ENCODE results near the gene KCNK3. TPM values are rescaled to one million over a fixed set of nuclear protein-coding genes. Genes with fewer than 3 reads are reported as not detected.
"Not testable (repeated sequence)": the region's sequence is repeated elsewhere in the genome, so short reads cannot be mapped to it uniquely, and the experiment has no call there.

KCNK3 gene
- not detected for polyA plus RNA-seq (2012; ENCODE audit: insufficient read depth, insufficient read length)

- H3K4me3 ChIP-seq (ENCODE audit: low read length): no peak within 1 kb of the TSS
- peak; percentile 8 for DNase-seq (ENCODE audit: low read depth, low spot score)
Observed at GRCh38 chr2:26692279-26692896, at the start of gene KCNK3. TSS of gene KCNK3 (plus strand) at chr2:26692722. CDS start at chr2:26692876, 154 bp downstream.

DNA sequence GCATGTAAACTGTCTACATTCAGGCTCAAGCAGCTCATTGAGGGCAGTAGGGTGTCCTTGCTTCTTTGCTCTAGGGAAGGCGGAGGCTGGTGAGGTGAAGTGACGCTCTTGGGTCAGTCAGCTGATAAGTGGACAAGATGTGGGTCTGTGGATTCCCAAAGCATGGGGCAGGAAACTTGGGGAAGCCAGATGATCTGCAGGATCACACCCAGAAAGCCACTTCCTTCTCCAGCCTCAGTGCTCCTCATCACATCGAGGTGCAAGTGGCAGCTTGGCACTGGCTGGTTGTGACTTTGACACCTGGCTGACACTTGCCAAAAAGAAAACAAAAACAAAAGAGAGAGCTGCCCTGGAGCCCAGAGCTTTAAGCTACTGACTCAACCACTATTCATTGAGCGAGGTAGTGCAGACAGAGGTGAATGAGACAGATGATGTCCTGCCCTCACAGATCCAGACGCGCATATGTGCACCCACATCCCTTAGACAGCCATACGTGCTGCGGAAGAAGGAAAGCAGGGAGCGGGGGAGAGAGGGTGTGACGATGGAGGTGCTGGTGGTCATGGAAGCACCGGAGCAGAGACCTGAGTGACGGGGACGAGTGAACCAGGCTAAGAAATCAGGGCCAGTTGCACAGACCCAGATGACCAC lies 48.2 kb upstream of the KCNK3 start:
- no peak for DNase-seq (ENCODE audit: low read depth, low spot score)
- H3K4me3 ChIP-seq (ENCODE audit: low read length): no peak overlapping the region

DNA sequence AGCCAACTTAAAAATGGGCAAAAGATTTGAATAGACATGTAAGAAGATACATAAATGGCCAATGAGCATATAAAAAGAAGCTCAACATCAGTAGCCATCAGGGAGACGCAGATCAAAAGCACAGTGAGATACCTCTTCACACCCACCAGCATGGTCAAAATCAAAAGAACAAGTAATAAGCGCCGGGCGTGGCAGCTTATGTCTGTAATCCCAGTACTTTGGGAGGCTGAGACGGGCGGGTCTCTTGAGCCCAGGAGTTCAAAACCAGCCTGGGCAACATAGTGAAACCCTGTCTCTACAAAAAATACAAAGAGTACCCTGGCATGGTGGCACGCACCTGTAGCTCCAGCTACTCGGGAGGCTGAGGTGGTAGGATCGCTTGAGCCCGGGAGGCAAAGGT lies 46.8 kb upstream of the KCNK3 start:
- DNase-seq (ENCODE audit: low read depth, low spot score): no peak
- no peak overlapping the region for H3K4me3 ChIP-seq (ENCODE audit: low read length)

GRCh38 chr2:26646986-26647672 lies 45.4 kb upstream of the KCNK3 start:
- no peak for DNase-seq (ENCODE audit: low read depth, low spot score)
- H3K4me3 ChIP-seq (ENCODE audit: low read length): no peak overlapping the region

GRCh38 chr2:26647981-26648380 lies 44.5 kb upstream of the KCNK3 start:
- no peak for DNase-seq (ENCODE audit: low read depth, low spot score)
- H3K4me3 ChIP-seq (ENCODE audit: low read length): no peak overlapping the region

GRCh38 chr2:26648516-26648915 lies 44.0 kb upstream of the KCNK3 start:
- no peak for DNase-seq (ENCODE audit: low read depth, low spot score)
- H3K4me3 ChIP-seq (ENCODE audit: low read length): no peak overlapping the region

GRCh38 chr2:26649322-26649721 lies 43.2 kb upstream of the KCNK3 start:
- H3K4me3 ChIP-seq (ENCODE audit: low read length): no peak overlapping the region
- DNase-seq (ENCODE audit: low read depth, low spot score): no peak

GRCh38 chr2:26649992-26650712 lies 42.4 kb upstream of the KCNK3 start:
- no peak overlapping the region for H3K4me3 ChIP-seq (ENCODE audit: low read length)
- DNase-seq (ENCODE audit: low read depth, low spot score): no peak

DNA sequence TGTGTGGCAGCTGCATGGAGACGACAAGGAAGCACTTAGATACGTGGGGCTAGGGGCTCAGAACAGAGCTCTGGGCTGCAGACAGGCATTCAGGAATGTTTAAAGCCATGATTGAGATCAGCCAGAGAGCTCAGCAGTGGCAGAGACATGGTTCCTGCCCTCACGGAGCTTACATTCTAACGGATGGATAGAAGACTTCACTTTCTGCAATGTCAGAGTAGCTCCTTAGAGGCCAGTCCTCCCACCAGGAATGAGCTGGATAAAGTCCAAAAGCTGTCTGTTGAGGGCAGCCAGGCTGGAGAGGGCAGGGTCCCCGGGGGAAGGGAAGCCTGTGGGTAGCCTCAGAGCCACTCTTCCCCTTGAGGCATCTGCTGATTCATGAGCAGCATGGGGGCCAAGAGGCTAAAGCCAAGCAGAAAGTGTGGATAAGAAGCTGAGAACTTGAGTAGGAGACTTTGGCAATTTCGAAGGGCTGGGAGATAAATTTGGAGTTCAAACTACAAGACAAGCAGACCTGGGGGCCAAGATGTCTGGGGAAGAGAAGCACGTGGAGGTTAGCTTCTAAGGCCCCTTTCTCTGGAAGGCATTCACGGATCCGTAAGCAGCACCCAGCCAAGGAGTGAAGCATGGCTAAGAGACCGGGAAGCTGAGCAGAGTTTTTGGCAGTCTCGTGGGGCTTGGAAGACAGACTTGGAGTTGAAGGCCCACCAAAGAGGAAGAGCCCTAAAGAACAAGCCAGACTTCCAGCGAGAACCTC lies 41.6 kb upstream of the KCNK3 start:
- H3K4me3 ChIP-seq (ENCODE audit: low read length): no peak overlapping the region
- no peak for DNase-seq (ENCODE audit: low read depth, low spot score)

- H3K4me3 ChIP-seq (ENCODE audit: low read length): no peak overlapping the region
- no peak for DNase-seq (ENCODE audit: low read depth, low spot score)
Observed at GRCh38 chr2:26651470-26651771, 41.1 kb upstream of the KCNK3 start.

DNA sequence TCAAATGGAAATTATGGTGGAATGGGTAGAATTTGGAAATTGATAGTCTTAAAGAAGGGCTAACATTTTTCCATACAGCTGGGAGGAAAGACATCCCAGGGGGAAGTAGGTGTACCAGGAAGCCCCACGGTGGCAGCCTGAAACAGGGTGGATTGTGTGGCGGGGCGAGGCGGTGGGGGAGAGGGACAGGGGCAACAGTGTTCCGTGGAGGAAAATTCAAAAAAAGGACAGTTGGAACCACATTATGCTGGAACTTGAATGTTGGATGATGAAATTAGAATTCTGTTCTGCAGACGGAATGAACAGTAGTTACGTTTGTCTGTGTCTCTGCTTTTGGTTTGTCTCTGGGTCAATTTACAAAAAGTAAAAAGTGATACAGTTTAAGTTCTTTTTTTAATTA lies 40.7 kb upstream of the KCNK3 start:
- no peak for DNase-seq (ENCODE audit: low read depth, low spot score)
- H3K4me3 ChIP-seq (ENCODE audit: low read length): no peak overlapping the region

DNA sequence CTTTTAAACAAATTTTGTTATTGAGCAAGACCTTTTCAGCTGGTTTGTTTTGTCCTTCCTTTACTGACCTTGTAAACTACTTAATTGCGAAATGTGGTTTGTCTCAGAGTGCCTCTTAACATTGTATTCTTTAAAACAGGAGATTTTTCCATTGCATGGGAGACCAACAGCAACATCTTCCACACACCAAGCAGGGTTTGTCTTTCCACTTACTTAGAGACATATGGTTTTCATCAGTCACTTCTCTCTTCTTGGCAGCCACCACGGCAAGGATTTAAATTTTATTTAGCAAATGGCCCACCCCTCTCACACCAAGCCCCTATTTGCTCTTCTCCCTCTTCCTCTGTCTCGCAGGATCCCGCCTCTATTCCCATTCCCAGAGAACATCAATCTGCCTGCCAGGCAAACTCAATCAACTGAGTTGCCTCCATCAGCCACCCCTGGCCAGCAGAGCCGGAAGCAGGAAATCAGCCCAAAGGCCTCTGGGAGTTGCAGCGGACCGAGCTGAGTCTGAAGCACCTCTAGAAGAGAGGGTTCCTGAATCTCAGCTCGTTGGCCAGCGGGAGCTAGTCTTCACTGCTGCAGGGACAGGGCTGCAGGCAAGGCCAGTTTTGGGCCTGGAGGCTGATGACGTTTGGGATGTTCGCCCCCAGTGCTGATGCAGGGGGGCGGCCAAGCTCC lies 40.0 kb upstream of the KCNK3 start:
- H3K4me3 ChIP-seq (ENCODE audit: low read length): no peak overlapping the region

DNA sequence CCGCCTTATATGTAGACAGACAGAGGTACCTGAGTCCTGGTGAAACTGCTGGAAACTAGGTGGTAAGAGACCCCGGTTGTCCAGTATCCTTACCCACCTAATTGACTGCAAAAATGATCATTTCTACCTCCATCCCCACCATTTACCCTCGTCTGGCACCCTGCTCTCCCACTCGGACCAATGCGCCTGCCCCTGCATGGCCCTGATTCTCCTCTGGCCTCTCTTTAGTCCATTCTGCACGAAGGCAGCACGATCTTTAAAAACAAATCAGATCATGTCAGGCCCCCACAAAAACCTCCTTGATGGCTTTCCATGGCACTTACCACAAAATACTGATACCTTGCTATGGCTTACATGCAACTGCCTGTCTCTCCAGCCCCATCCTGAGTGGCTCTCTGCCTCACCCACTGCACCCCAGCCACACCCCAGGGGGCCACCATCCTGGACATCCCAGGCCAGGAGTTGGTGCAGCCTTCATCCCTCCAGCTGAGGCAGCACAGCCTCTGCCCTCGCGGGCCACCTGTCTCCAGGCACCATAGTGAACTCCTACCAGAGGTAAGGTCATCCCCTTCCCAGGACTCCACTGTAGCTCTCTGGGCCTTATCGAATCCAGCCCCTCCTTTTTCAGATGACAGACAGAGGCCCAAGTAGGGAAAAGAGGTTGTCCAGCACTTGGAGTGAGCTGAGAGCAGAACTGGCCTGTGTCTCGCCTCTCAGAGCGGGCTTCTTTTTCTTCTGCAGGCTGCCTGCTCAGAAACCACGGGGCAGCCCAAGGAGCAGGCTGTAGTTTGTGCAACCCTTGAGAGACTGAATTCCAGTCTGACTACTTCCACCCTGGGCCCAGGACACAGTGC lies 39.1 kb upstream of the KCNK3 start:
- no peak for DNase-seq (ENCODE audit: low read depth, low spot score)
- H3K4me3 ChIP-seq (ENCODE audit: low read length): no peak overlapping the region

More for the DNA sequence above, 40.0 kb upstream of the KCNK3 start:
- DNase-seq (ENCODE audit: low read depth, low spot score): no peak

- no peak overlapping the region for H3K4me3 ChIP-seq (ENCODE audit: low read length)
- DNase-seq (ENCODE audit: low read depth, low spot score): no peak
Observed at GRCh38 chr2:26654061-26654340, 38.5 kb upstream of the KCNK3 start.

DNA sequence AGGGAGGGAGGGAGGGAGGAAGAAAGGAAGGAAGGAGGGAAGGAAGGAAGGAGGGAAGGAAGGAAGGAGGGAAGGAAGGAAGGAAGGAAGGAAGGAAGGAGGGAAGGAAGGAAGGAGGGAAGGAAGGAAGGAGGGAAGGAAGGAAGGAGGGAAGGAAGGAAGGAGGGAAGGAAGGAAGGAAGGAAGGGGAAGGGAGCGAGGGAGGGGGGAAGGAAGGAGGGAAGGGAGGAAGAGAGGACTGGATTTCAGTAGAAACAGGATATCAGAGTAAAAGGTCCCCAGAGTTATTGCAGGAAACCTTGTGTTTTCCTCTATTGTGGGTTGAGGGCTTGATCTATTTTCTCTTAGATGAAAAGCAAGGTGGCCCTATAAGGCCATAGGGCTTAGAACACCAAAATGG lies 37.4 kb upstream of the KCNK3 start:
- not testable (repeated sequence) for H3K4me3 ChIP-seq (ENCODE audit: low read length); DNase-seq (ENCODE audit: low read depth, low spot score)

DNA sequence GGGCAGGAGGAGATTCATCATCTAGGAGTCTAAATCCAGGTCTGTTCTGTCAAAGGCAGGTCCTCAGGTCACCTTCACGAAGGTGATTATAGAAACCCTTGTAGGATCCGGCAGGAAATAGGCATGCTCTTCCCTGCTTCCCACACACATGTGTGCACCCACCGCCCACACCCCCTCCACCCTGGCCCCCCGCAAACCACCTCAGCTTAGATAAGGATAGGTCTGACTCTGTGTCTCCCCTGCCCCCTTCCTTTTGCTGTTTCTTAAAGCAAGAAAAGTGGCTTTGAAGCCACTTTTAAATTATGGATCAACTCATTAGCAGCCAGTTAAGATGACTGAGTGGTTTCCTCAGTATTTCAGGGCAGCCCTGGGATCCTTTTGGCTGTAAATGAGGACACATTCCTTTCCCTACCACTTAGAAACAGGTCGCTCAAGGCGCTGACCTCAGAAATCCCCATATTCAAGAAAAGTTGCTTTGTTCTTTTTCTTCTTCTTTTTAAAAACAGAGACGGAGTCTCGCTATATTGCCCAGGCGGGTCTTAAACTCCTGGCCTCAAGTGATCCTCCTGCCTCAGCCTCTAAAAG lies 36.8 kb upstream of the KCNK3 start:
- H3K4me3 ChIP-seq (ENCODE audit: low read length): no peak overlapping the region
- no peak for DNase-seq (ENCODE audit: low read depth, low spot score)

DNA sequence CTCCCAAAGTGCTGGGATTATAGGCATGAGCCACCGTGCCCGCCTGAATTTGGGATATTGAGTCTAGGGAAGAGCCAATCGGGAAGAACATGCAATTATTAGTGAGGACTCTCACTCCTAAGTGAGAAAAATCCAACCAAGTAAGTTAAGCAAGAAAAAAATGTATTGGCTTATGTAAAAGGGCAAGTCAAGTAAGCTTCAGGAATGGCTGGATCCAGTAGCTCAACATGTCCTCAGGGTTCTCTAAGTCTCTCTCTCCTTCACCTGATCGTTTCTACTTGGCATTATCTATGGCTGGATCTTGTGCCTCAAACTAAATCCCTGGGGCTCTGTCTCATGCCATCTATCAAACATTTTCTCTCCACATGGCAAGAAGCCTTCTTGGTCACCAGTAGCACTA lies 35.3 kb upstream of the KCNK3 start:
- DNase-seq (ENCODE audit: low read depth, low spot score): no peak
- no peak overlapping the region for H3K4me3 ChIP-seq (ENCODE audit: low read length)

Data from Jurkat, Clone E6-1 (cell line).